K562 (cell line): ENCODE results near the gene UQCRC2. TPM values are rescaled to one million over a fixed set of nuclear protein-coding genes. Genes with fewer than 3 reads are reported as not detected.

Source experiments
- ESRRB ChIP-seq: fragments of 250-450 bp; sonication (Bioruptor Pico); IDR thresholded peaks from 2 replicates; pipeline ENCODE4 v1.5.0; 2020; ENCODE audit warnings: mild to moderate bottlenecking, moderate library complexity, borderline replicate concordance
- FIP1L1 ChIP-seq: fragments of 200-400 bp; formaldehyde crosslinking; IDR thresholded peaks from 2 replicates; pipeline ENCODE4 v1.6.1; 2018; ENCODE audit warnings: mild to moderate bottlenecking, low read depth, low read length; ENCODE audit not compliant: poor library complexity, severe bottlenecking
- HMGXB4 ChIP-seq: sonication (generic); formaldehyde crosslinking; IDR thresholded peaks from 2 replicates; pipeline ENCODE4 v1.8.1; 2023; ENCODE audit warnings: mild to moderate bottlenecking, missing genetic modification reagents
- MCM2 ChIP-seq: fragments of 450-650 bp; IDR thresholded peaks from 2 replicates; pipeline ENCODE4 v1.6.1; 2017; ENCODE audit warnings: low read depth, mild to moderate bottlenecking
- MEIS2 ChIP-seq: fragments of 450-650 bp; IDR thresholded peaks from 2 replicates; pipeline ENCODE4 v1.6.1; 2014; ENCODE audit warnings: mild to moderate bottlenecking; ENCODE audit not compliant: partially characterized antibody
- RBBP5 ChIP-seq: fragments of 200-600 bp; sonication (generic); IDR thresholded peaks from 2 replicates; pipeline ENCODE4 v1.6.1; 2012; ENCODE audit warnings: borderline replicate concordance, mild to moderate bottlenecking, low read length, control low read depth, inconsistent platforms; ENCODE audit not compliant: insufficient read depth, poor library complexity, severe bottlenecking
- RFX1 ChIP-seq: fragments of 450-650 bp; IDR thresholded peaks from 2 replicates; pipeline ENCODE4 v1.6.1; 2016; ENCODE audit warnings: mild to moderate bottlenecking, moderate library complexity
- TAL1 ChIP-seq: fragments of 450-650 bp; IDR thresholded peaks from 2 replicates; pipeline ENCODE4 v1.6.1; 2016; ENCODE audit warnings: mild to moderate bottlenecking
- TEAD1 ChIP-seq, 2 experiments: fragments of 450-650 bp in 1 of 2; sonication (generic) in 1 of 2; formaldehyde crosslinking; IDR thresholded peaks; 2 replicates each; pipeline versions ENCODE4 v1.4.0 to v1.8.0; 2020 to 2022; ENCODE audit warnings: mild to moderate bottlenecking in 2 of 2, missing genetic modification reagents in 1 of 2
- USF1 ChIP-seq: sonication (generic); formaldehyde crosslinking; IDR thresholded peaks from 2 replicates; pipeline ENCODE4 v1.9.0; 2022; ENCODE audit warnings: mild to moderate bottlenecking, missing genetic modification reagents
- ZBTB43 ChIP-seq: sonication (generic); formaldehyde crosslinking; IDR thresholded peaks from 2 replicates; pipeline ENCODE4 v1.8.0; 2023; ENCODE audit warnings: mild to moderate bottlenecking, missing genetic modification reagents
- ZNF407 ChIP-seq: fragments of 450-650 bp; IDR thresholded peaks from 2 replicates; pipeline ENCODE4 v1.6.1; 2016; ENCODE audit warnings: low read depth
- ZNF75A ChIP-seq: fragments of 450-650 bp; formaldehyde crosslinking; IDR thresholded peaks from 2 replicates; pipeline ENCODE4 v1.4.0; 2020; ENCODE audit warnings: mild to moderate bottlenecking
- polyA plus RNA-seq, 8 experiments: library from polyadenylated mRNA; depleted of rRNA in 4 of 8; stranded (reverse) in 5 of 8; unstranded in 3 of 8; fragments of >200 nt; fragmentation: Nextera tagmentation in 2 of 8; fragmentation: Illumina TruSeq in 1 of 8; extraction: Ambion mirVana in 2 of 8; extraction: Trizol in 1 of 8; gene quantifications; 2 replicates each; pipeline versions ENCODE4 v1.2.1 to v1.2.3, GENCODE V29; 2011 to 2014; ENCODE audit warnings: inconsistent platforms in 1 of 8, missing spikeins in 1 of 8
- total RNA-seq, 7 experiments: library from RNA; depleted of rRNA in 6 of 7; stranded (reverse); fragments of >200 nt in 6 of 7; fragmentation: Illumina TruSeq in 2 of 7; extraction: Trizol in 2 of 7; gene quantifications; 2 replicates each; pipeline versions ENCODE4 v1.2.1 to v1.2.3, GENCODE V29; 2011 to 2021; ENCODE audit warnings: low replicate concordance in 1 of 7

The UQCRC2 gene
- total and polyA plus RNA-seq, 9 of the 15 experiments (the other 6 are each of a cell fraction or from before 2014, with no cell fraction given), result 177 to 516 (median 319) TPM

GRCh38 chr16:21952793-21953540 lies at the start of gene UQCRC2 (continued):
- TF ChIP-seq HMGXB4 (CRISPR knock-in tag) (no peak), RBBP5 (peak; percentile 74), TAL1 (no peak), ZNF407 (no peak), ESRRB (no peak), MEIS2 (peak; percentile 1), USF1 (CRISPR knock-in tag) (peak; percentile 61; the same call in 1 of the 2 replicates), RFX1 (no peak), MCM2 (no peak), ZNF75A (CRISPR knock-in tag) (no peak), TEAD1 (CRISPR knock-in tag; IDR thresholded peaks at IDR 0.05) (peak in 1 of 2 experiments; percentile 38; a peak in 3 of 4 replicates), FIP1L1 (no peak), ZBTB43 (no peak; the same call in 1 of the 2 replicates)
